Measurements from ENCODE around the gene OR10AD1. TPM values are rescaled to one million over a fixed set of nuclear protein-coding genes. Genes with fewer than 3 reads are reported as not detected.

OR10AD1 gene
- total and polyA plus RNA-seq, 7 donors, result not detected

- WGBS, 2 donors, result 12 to 27% methylated on average over 26 of the region's 26 CpGs
- peak; percentile 78 for DNase-seq
- peak overlapping the region; percentile 51 to 75 (median 62) for H3K4me3 ChIP-seq
- no peak for TF ChIP-seq POLR2A (IDR thresholded peaks at IDR 0.05)
- TF ChIP-seq POLR2AphosphoS5 (IDR thresholded peaks at IDR 0.05), result no peak
- TF ChIP-seq CTCF (IDR thresholded peaks at IDR 0.05), result no peak
- TF ChIP-seq EP300 (IDR thresholded peaks at IDR 0.05), result no peak
- no peaks in the 10 kb centered on the region for H3K36me3 ChIP-seq
- H3K9me3 ChIP-seq, result no peaks in the 10 kb centered on the region
- H3K4me1 ChIP-seq, result peaks cover 0 to 31% (median 28%) of the 10 kb centered on the region in 4 donors
- intact Hi-C loops (cut with DNase I), result loop anchor here (2.0 to 5.0 kb wide), 3 partner anchors 14 to 154 kb away; partner anchors contain the start of genes ASB8 and ZNF641
- no peaks in the 10 kb centered on the region for H3K27me3 ChIP-seq
- H3K27ac ChIP-seq, result peak overlapping the region; percentile 89 to 98 (median 94)
Measured at GRCh38 chr12:48198672-48198971, 4.5 kb downstream of the OR10AD1 start.

GRCh38 chr12:48197971-48198671 lies 5.0 kb downstream of the OR10AD1 start:
- WGBS, 2 donors, result 1 to 2% methylated on average over 39 of the region's 39 CpGs
- H3K36me3 ChIP-seq, result no peaks in the 10 kb centered on the region

GRCh38 chr12:48197549-48197970 lies 5.5 kb downstream of the OR10AD1 start:
- Histone ChIP-seq H3K9me3 (no peaks in the 10 kb centered on the region), H3K36me3 (no peaks in the 10 kb centered on the region), H3K4me1 (peaks cover 0 to 31% (median 28%) of the 10 kb centered on the region in 4 donors), H3K4me3 (peak overlapping the region; percentile 51 to 75 (median 62)), H3K27me3 (no peaks in the 10 kb centered on the region), H3K27ac (peak overlapping the region; percentile 89 to 98 (median 94))
- DNase-seq, result no peak
- intact Hi-C loops (cut with DNase I), result loop anchor here (5.0 kb wide), 2 partner anchors 40 to 155 kb away; partner anchors contain the start of genes ASB8 and ZNF641
- TF ChIP-seq EP300 (IDR thresholded peaks at IDR 0.05) (no peak), CTCF (IDR thresholded peaks at IDR 0.05) (peak; percentile 28 to 61 (median 48))
- WGBS, 2 donors, result 1 to 2% methylated on average over 10 of the region's 10 CpGs

More at GRCh38 chr12:48197971-48198671, 5.0 kb downstream of the OR10AD1 start:
- peak; percentile 99 for DNase-seq
- H3K27ac ChIP-seq, result peak overlapping the region; percentile 89 to 98 (median 94)
- H3K4me3 ChIP-seq, result peak overlapping the region; percentile 51 to 75 (median 62)
- H3K9me3 ChIP-seq, result no peaks in the 10 kb centered on the region
- H3K4me1 ChIP-seq, result peaks cover 0 to 31% (median 28%) of the 10 kb centered on the region in 4 donors
- TF ChIP-seq EP300 (IDR thresholded peaks at IDR 0.05), result peak in 1 of 4 donors; percentile 54
- TF ChIP-seq POLR2A (IDR thresholded peaks at IDR 0.05), result peak; percentile 96
- TF ChIP-seq POLR2AphosphoS5 (IDR thresholded peaks at IDR 0.05), result peak; percentile 97 to 99 (median 98)
- TF ChIP-seq CTCF (IDR thresholded peaks at IDR 0.05), result no peak
- intact Hi-C loops (cut with DNase I), result loop anchor here (2.0 to 5.0 kb wide), 3 partner anchors 15 to 154 kb away; partner anchors contain the start of genes ASB8 and ZNF641
- no peaks in the 10 kb centered on the region for H3K27me3 ChIP-seq

- Histone ChIP-seq H3K27ac (no peak overlapping the region), H3K9me3 (no peaks in the 10 kb centered on the region), H3K27me3 (no peaks in the 10 kb centered on the region), H3K36me3 (no peaks in the 10 kb centered on the region), H3K4me1 (peaks cover 0 to 18% (median 14%) of the 10 kb centered on the region in 4 donors), H3K4me3 (no peak overlapping the region)
- no peak for TF ChIP-seq EP300 (IDR thresholded peaks at IDR 0.05)
- TF ChIP-seq CTCF (IDR thresholded peaks at IDR 0.05), result no peak
- no peak for TF ChIP-seq POLR2A (IDR thresholded peaks at IDR 0.05)
- no peak for TF ChIP-seq POLR2AphosphoS5 (IDR thresholded peaks at IDR 0.05)
- intact Hi-C loops (cut with DNase I), result loop anchor here (5.0 kb wide), 2 partner anchors 37 to 158 kb away; partner anchors contain the start of genes ASB8 and ZNF641
- 68 to 69% methylated on average over 1 of the region's 1 CpG for WGBS, 2 donors
- DNase-seq, result no peak
Measured at GRCh38 chr12:48194799-48195201, 8.3 kb downstream of the OR10AD1 start.
